Left ventricle myocardium inferior (tissue), 1 donor: Measurements from ENCODE around the gene PRRC2B. TPM values are rescaled to one million over a fixed set of nuclear protein-coding genes. Genes with fewer than 3 reads are reported as not detected.

Source experiments
- DNase-seq: peaks from one replicate; pipeline ENCODE4 v3.0.0-alpha.2; 2020
- H3K27ac ChIP-seq: fragments of 200-600 bp; replicated peaks from 2 replicates; pipeline ENCODE4 v1.8.0; 2021
- H3K27me3 ChIP-seq: fragments of 200-600 bp; 2 replicates; pipeline ENCODE4 v1.8.0; 2021; ENCODE audit warnings: low read depth
- H3K36me3 ChIP-seq: fragments of 200-600 bp; 2 replicates; pipeline ENCODE4 v1.8.0; 2021
- H3K4me1 ChIP-seq: fragments of 200-600 bp; 2 replicates; pipeline ENCODE4 v1.8.0; 2021
- H3K4me3 ChIP-seq: fragments of 200-600 bp; 2 replicates; pipeline ENCODE4 v1.8.0; 2021; ENCODE audit warnings: mild to moderate bottlenecking, moderate library complexity
- H3K9me3 ChIP-seq: fragments of 200-600 bp; replicated peaks from 2 replicates; pipeline ENCODE4 v1.8.0; 2021
- CTCF ChIP-seq: fragments of 200-600 bp; IDR thresholded peaks from 2 replicates; pipeline ENCODE4 v1.8.0; 2021; ENCODE audit warnings: antibody characterized with exemption, mild to moderate bottlenecking, borderline replicate concordance
- intact Hi-C: fragments of 100-400 bp; cut with micrococcal nuclease; formaldehyde crosslinking; loops from one replicate; pipeline ENCODE4 v1.11.0; 2022
- total RNA-seq: library from RNA; stranded (reverse); fragmentation: NEBNext Ultra II Directional; extraction: Animal tissue kit (Norgen Biotek cat#: 25700); gene quantifications from one replicate; pipeline ENCODE4 v1.2.1, GENCODE V29; 2021
- donor health status: DM: no; HTN: yes; CAD: no; lungs with severe emphysema.

The PRRC2B gene
- total RNA-seq, 1 donor from 2014 or later = 109 TPM

GRCh38 chr9:131405858-131406537 is 12.1 kb downstream of the PRRC2B start:
- Histone ChIP-seq H3K9me3 (no peaks in the 10 kb centered on the region), H3K4me1 (peaks cover 100% of the 10 kb centered on the region), H3K36me3 (no peaks in the 10 kb centered on the region), H3K27me3 (no peaks in the 10 kb centered on the region), H3K27ac (peak overlapping the region; percentile 88), H3K4me3 (peak overlapping the region; percentile 46)
- DNase-seq = peak; percentile 37
- intact Hi-C loops = no loop called here
- no peak for TF ChIP-seq CTCF

GRCh38 chr9:131406563-131407436 is 12.9 kb downstream of the PRRC2B start:
- peak overlapping the region; percentile 46 for H3K4me3 ChIP-seq
- H3K4me1 ChIP-seq = peaks cover 99% of the 10 kb centered on the region
- H3K27me3 ChIP-seq = no peaks in the 10 kb centered on the region
- TF ChIP-seq CTCF = no peak
- intact Hi-C loops = no loop called here
- DNase-seq = no peak
- peak overlapping the region; percentile 88 for H3K27ac ChIP-seq
- no peaks in the 10 kb centered on the region for H3K36me3 ChIP-seq
- H3K9me3 ChIP-seq = no peaks in the 10 kb centered on the region

- TF ChIP-seq CTCF = peak; percentile 64
- H3K9me3 ChIP-seq = no peaks in the 10 kb centered on the region
- peaks cover 99% of the 10 kb centered on the region for H3K4me1 ChIP-seq
- intact Hi-C loops = no loop called here
- peak; percentile 37 for DNase-seq
- no peaks in the 10 kb centered on the region for H3K27me3 ChIP-seq
- H3K4me3 ChIP-seq = peak overlapping the region; percentile 46
- H3K27ac ChIP-seq = peak overlapping the region; percentile 88
- H3K36me3 ChIP-seq = no peaks in the 10 kb centered on the region
Measured at GRCh38 chr9:131407717-131408195, 13.9 kb downstream of the PRRC2B start.

- intact Hi-C loops = no loop called here
- Histone ChIP-seq H3K27me3 (no peaks in the 10 kb centered on the region), H3K4me3 (no peak overlapping the region), H3K36me3 (no peaks in the 10 kb centered on the region), H3K27ac (peak overlapping the region; percentile 88), H3K4me1 (peaks cover 99% of the 10 kb centered on the region), H3K9me3 (no peaks in the 10 kb centered on the region)
- no peak for DNase-seq
- TF ChIP-seq CTCF = no peak
Measured at GRCh38 chr9:131409458-131409992, 15.6 kb downstream of the PRRC2B start.

GRCh38 chr9:131410044-131410491 is 16.2 kb downstream of the PRRC2B start:
- TF ChIP-seq CTCF = no peak
- peaks cover 99% of the 10 kb centered on the region for H3K4me1 ChIP-seq

More at GRCh38 chr9:131410044-131410491, 16.2 kb downstream of the PRRC2B start:
- Histone ChIP-seq H3K9me3 (no peaks in the 10 kb centered on the region), H3K27me3 (no peaks in the 10 kb centered on the region), H3K36me3 (no peaks in the 10 kb centered on the region), H3K27ac (peak overlapping the region; percentile 88), H3K4me3 (no peak overlapping the region)
- intact Hi-C loops = no loop called here
- no peak for DNase-seq
